HG02678 (cell line): Measurements from ENCODE around the gene MAB21L1.

Experiments used
- ATAC-seq: cut with Tn5 transposase; IDR thresholded peaks from one replicate; pipeline ENCODE4 v1.9.1; 2021; ENCODE audit warnings: mild to moderate bottlenecking, moderate library complexity; ENCODE audit not compliant: unreplicated experiment

MAB21L1 gene

DNA sequence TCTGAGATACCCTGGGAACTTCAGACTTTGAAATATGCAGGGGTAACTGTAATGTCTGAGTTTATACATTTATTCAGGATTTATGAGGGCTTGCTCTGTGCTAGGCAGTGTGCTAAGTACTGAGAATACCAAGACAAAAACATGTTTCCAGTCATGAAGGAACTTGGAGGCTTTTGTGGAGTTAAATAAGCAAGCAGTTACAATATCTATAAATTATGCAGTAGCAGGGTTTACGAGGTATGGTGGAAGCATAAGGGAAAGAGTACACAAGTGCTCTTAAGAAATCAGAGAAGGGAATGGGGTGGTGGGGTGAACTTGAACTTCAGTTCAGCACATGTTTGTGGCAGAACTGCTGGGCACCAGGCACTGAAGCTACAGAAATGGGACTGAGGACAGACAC is 28.0 kb downstream of the MAB21L1 start:
- ATAC-seq: no peak
